Osteocyte (in vitro differentiated cells): ENCODE data around the gene TEX44. TPM values are rescaled to one million over a fixed set of nuclear protein-coding genes. Genes with fewer than 3 reads are reported as not detected.
"Not testable (repeated sequence)": the region's sequence is repeated elsewhere in the genome, so short reads cannot be mapped to it uniquely, and the experiment has no call there.

Experiments
- DNase-seq: peaks from one replicate; pipeline ENCODE4 v3.0.0; 2021; ENCODE audit warnings: mixed read lengths; ENCODE audit not compliant: unreplicated experiment; ENCODE audit errors: extremely low spot score
- H3K27ac Mint-ChIP-seq: one replicate; pipeline ENCODE4 v1.8.0; 2021; ENCODE audit warnings: mild to moderate bottlenecking, mixed read lengths; ENCODE audit not compliant: unreplicated experiment
- H3K27me3 Mint-ChIP-seq: one replicate; pipeline ENCODE4 v1.8.0; 2021; ENCODE audit warnings: mixed read lengths; ENCODE audit not compliant: unreplicated experiment
- H3K36me3 Mint-ChIP-seq: one replicate; pipeline ENCODE4 v1.8.0; 2021; ENCODE audit warnings: mixed read lengths; ENCODE audit not compliant: unreplicated experiment
- H3K4me1 Mint-ChIP-seq: one replicate; pipeline ENCODE4 v1.8.0; 2021; ENCODE audit warnings: mixed read lengths; ENCODE audit not compliant: unreplicated experiment
- H3K4me3 Mint-ChIP-seq: one replicate; pipeline ENCODE4 v1.8.0; 2021; ENCODE audit warnings: mild to moderate bottlenecking, moderate library complexity, mixed read lengths; ENCODE audit not compliant: unreplicated experiment
- H3K9me3 Mint-ChIP-seq: one replicate; pipeline ENCODE4 v1.8.0; 2021; ENCODE audit warnings: mixed read lengths; ENCODE audit not compliant: unreplicated experiment
- total RNA-seq: library from RNA; stranded (reverse); gene quantifications from 2 replicates; pipeline ENCODE4 v1.2.1, GENCODE V29; 2021
- TF ChIP-seq, protein P1 (sequence below): fragments of 200-600 bp; sonication (generic); IDR thresholded peaks from 2 replicates; pipeline ENCODE4 v1.5.0; 2021; ENCODE audit warnings: antibody characterized with exemption, mild to moderate bottlenecking, moderate library complexity

The TEX44 gene
- total RNA-seq, 1 donor from 2014 or later: not detected

DNA sequence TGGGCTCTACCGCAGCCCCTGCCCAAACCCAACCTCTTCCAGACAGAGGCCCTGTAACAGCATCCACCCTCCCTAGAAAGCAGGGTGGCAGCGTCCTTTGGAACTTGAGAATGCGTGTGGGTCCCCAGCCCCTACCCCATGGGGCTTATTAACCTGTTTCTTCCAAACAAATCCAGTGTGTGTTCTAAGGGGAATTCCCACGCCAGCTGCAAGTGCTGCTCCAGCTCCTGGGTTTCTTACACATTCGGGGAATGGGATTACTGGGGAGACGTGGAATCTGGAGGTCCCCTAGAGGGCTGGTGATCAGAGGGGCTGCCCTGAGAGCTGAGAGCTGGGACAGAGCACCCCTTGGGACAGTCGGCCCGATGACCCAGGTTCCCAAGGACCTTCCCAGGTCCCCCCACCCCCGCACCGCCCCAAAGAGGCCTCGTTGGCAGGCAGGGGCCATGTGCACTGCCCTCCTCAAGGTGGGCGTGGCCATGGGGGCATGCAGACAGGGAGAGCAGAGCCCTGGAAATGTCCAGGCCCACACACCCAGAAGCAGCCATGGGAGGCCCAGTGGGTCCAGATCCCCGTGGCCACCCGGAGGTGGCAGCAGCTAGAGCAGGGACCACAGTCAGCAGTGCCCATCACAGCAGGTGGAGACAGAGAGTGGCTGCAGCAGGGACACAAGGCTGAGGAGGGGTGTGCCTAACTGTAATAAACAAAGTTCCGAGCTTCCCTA lies 18.8 kb upstream of the TEX44 start:
- no peak for DNase-seq
- Mint-ChIP-seq H3K4me1 (peaks cover 4% of the 10 kb centered on the region), H3K36me3 (no peaks in the 10 kb centered on the region), H3K4me3 (no peak overlapping the region), H3K27me3 (peaks cover 5% of the 10 kb centered on the region), H3K9me3 (no peaks in the 10 kb centered on the region), H3K27ac (no peak overlapping the region)
- TF ChIP-seq, protein P1, sequence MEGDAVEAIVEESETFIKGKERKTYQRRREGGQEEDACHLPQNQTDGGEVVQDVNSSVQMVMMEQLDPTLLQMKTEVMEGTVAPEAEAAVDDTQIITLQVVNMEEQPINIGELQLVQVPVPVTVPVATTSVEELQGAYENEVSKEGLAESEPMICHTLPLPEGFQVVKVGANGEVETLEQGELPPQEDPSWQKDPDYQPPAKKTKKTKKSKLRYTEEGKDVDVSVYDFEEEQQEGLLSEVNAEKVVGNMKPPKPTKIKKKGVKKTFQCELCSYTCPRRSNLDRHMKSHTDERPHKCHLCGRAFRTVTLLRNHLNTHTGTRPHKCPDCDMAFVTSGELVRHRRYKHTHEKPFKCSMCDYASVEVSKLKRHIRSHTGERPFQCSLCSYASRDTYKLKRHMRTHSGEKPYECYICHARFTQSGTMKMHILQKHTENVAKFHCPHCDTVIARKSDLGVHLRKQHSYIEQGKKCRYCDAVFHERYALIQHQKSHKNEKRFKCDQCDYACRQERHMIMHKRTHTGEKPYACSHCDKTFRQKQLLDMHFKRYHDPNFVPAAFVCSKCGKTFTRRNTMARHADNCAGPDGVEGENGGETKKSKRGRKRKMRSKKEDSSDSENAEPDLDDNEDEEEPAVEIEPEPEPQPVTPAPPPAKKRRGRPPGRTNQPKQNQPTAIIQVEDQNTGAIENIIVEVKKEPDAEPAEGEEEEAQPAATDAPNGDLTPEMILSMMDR: no peak

DNA sequence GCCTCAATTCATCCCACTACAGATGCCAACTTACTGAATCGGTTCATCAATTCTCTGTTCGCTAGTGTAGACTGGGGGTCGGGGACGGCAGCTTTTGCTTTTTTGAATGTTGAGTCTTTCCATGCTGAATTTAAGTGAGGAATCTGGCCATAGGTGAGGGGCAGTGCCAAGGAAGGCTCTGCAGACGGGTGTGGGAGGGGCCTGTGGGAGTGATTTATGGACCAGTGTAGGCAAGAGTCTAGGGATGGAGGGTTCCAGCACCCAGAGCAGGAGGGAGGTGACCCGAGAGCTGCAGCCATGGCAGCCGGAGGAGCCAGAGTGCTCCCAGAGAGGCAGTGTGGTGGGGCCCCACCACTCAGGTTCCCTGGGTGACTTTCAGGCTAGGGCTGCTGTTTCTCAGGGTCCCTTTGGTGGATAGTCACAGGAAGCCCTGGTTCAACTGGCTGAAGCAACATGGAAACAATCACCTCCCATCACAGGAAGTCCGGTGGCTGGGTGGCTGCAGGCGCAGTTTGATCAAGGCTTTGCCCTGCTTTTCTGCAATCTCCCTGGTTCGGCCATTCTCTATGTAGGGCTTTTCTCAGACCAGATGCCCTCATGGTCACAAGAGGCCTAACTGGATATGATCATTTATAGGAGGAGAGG lies 16.9 kb upstream of the TEX44 start:
- no peak for DNase-seq
- peaks cover 4% of the 10 kb centered on the region for H3K4me1 Mint-ChIP-seq
- TF ChIP-seq, protein P1: no peak
- no peak overlapping the region for H3K27ac Mint-ChIP-seq
- H3K36me3 Mint-ChIP-seq: no peaks in the 10 kb centered on the region
- peaks cover 5% of the 10 kb centered on the region for H3K27me3 Mint-ChIP-seq
- no peak overlapping the region for H3K4me3 Mint-ChIP-seq
- H3K9me3 Mint-ChIP-seq: no peaks in the 10 kb centered on the region

DNA sequence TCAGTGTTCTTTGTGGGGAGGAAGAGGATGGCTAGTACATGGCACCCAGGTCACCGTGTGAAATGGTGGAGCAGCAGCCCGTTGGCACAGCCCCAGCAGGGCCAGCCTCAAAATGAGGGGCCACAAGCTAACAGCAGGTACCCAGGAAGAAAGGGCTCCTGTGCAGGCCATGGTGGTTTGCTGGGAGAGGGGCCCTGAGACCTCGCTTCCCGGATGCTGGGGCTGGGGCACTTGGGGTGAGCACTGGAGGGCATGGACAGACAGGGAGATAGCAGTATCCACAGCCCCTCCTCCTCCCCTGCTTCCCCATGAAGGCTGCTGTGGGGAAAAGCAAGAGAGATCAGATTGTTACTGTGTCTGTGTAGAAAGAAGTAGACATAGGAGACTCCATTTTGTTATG lies 16.2 kb upstream of the TEX44 start:
- TF ChIP-seq, protein P1: no peak
- H3K4me3 Mint-ChIP-seq: no peak overlapping the region
- H3K9me3 Mint-ChIP-seq: no peaks in the 10 kb centered on the region
- H3K4me1 Mint-ChIP-seq: peaks cover 4% of the 10 kb centered on the region
- no peak overlapping the region for H3K27ac Mint-ChIP-seq
- H3K27me3 Mint-ChIP-seq: peaks cover 11% of the 10 kb centered on the region
- no peak for DNase-seq
- no peaks in the 10 kb centered on the region for H3K36me3 Mint-ChIP-seq

DNA sequence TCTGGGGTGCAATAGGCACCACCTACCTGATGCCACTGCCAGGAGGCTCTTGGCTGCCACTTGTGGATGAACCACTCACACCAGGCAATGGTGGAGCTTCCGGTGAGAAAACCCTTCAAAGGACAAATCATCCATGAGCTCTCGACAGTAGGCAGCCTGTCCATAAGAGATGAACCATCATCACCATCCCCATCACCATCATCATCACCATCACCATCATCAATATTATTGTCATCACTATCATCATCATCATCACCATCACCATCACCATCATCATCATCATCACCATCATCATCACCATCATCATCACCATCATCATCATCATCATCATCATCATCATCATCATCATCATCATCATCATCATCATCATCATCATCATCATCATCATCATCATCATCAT lies 14.0 kb upstream of the TEX44 start:
- not testable (repeated sequence) for H3K4me1 Mint-ChIP-seq, H3K4me3 Mint-ChIP-seq, H3K27me3 Mint-ChIP-seq, DNase-seq, H3K27ac Mint-ChIP-seq, H3K9me3 Mint-ChIP-seq, H3K36me3 Mint-ChIP-seq

DNA sequence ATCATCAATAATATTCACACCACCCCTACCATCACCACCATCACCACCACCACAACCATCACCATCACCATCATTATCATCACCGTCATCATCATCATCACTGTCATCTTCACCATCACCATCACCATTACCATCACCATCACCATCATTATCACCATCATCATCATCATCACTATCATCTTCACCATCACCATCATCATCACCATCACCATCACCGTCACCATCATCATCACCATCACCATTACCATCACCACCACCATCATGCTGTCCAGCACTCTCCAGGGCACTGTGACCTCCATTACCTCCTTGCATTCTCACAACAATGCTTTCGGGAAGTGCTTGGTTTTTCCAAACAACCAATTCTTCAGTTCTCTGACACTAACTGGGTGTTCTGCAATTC lies 13.1 kb upstream of the TEX44 start:
- Mint-ChIP-seq H3K4me3 (no peak overlapping the region), H3K27ac (no peak overlapping the region), H3K9me3 (no peaks in the 10 kb centered on the region), H3K36me3 (no peaks in the 10 kb centered on the region), H3K27me3 (peaks cover 13% of the 10 kb centered on the region), H3K4me1 (peaks cover 2% of the 10 kb centered on the region)
- no peak for DNase-seq
- TF ChIP-seq, protein P1: no peak
